ENCODE measurements around the gene MANEA.

MANEA gene

GRCh38 chr6:95569560-95569959 is 7.8 kb upstream of the MANEA start:
- no peak for TF ChIP-seq POLR2AphosphoS5 (IDR thresholded peaks at IDR 0.05; ENCODE audit: low read depth)
- TF ChIP-seq REST (IDR thresholded peaks at IDR 0.05; ENCODE audit: insufficient replicate concordance, low read depth): no peak
- no peak for TF ChIP-seq CTCF (IDR thresholded peaks at IDR 0.05; ENCODE audit: insufficient read depth, low read length)
- TF ChIP-seq SPI1 (IDR thresholded peaks at IDR 0.05; ENCODE audit: borderline replicate concordance, low read depth): no peak
- no peak for TF ChIP-seq GABPA (IDR thresholded peaks at IDR 0.05; ENCODE audit: low read depth)
- H3K4me3 ChIP-seq (replicated peaks; ENCODE audit: insufficient read depth, low read length): no peak overlapping the region
- no peaks in the 10 kb centered on the region for H3K27me3 ChIP-seq (ENCODE audit: insufficient read depth, poor library complexity, severe bottlenecking)
- no peak for DNase-seq (ENCODE audit: low read depth in 1 of 2, low spot score in 1 of 2)
- H3K27ac ChIP-seq (replicated peaks): no peak overlapping the region

GRCh38 chr6:95572098-95572497 is 5.2 kb upstream of the MANEA start:
- TF ChIP-seq SPI1 (IDR thresholded peaks at IDR 0.05; ENCODE audit: borderline replicate concordance, low read depth) (peak; percentile 55; the same call in 1 of the 2 replicates), CTCF (IDR thresholded peaks at IDR 0.05; ENCODE audit: insufficient read depth, low read length) (no peak)
- no peaks in the 10 kb centered on the region for H3K27me3 ChIP-seq (ENCODE audit: insufficient read depth, poor library complexity, severe bottlenecking)
- no peak overlapping the region for H3K27ac ChIP-seq (replicated peaks)
- peak; percentile 30 to 46 for DNase-seq (ENCODE audit: low read depth in 1 of 2, low spot score in 1 of 2)
- H3K4me3 ChIP-seq (replicated peaks; ENCODE audit: insufficient read depth, low read length): no peak overlapping the region

GRCh38 chr6:95574811-95575210 is 2.5 kb upstream of the MANEA start:
- Histone ChIP-seq H3K4me3 (replicated peaks; ENCODE audit: insufficient read depth, low read length) (no peak overlapping the region), H3K27me3 (ENCODE audit: insufficient read depth, poor library complexity, severe bottlenecking) (no peaks in the 10 kb centered on the region), H3K27ac (replicated peaks) (no peak overlapping the region)
- no peak for TF ChIP-seq CTCF (IDR thresholded peaks at IDR 0.05; ENCODE audit: insufficient read depth, low read length)
- TF ChIP-seq GABPA (IDR thresholded peaks at IDR 0.05; ENCODE audit: low read depth): no peak
- no peak for TF ChIP-seq REST (IDR thresholded peaks at IDR 0.05; ENCODE audit: insufficient replicate concordance, low read depth)
- TF ChIP-seq POLR2AphosphoS5 (IDR thresholded peaks at IDR 0.05; ENCODE audit: low read depth): no peak
- TF ChIP-seq SPI1 (IDR thresholded peaks at IDR 0.05; ENCODE audit: borderline replicate concordance, low read depth): no peak
- DNase-seq (ENCODE audit: low read depth in 1 of 2, low spot score in 1 of 2): peak in 1 of 2 experiments; percentile 74
